MCF 10A (cell line): ENCODE data around the gene IFT80. TPM values are rescaled to one million over a fixed set of nuclear protein-coding genes. Genes with fewer than 3 reads are reported as not detected.

Experiments used
- BruUV-seq: library from RNA; stranded (reverse); fragments of 400-500 nt; replicated peaks from 2 replicates; lab custom pipeline; 2021; lab: Mats Ljungman, UMichigan
- CTCF ChIA-PET: fragments of 300-600 bp; sonication (Branson Sonifier 250); formaldehyde crosslinking; extraction: SDS; loops from one replicate; lab custom pipeline; 2021; ENCODE audit warnings: antibody characterized with exemption, inconsistent platforms; lab: Yijun Ruan, JAX
- POLR2A ChIA-PET: fragments of 300-600, 350-650 bp; sonication (Branson Sonifier 250); formaldehyde crosslinking; extraction: SDS; loops from one replicate; lab custom pipeline; 2020; ENCODE audit warnings: antibody characterized with exemption, inconsistent platforms; lab: Yijun Ruan, JAX
- DNase-seq: peaks from one replicate; pipeline ENCODE4 v3.0.0-alpha.2; 2018; ENCODE audit not compliant: unreplicated experiment
- H3K27ac Mint-ChIP-seq: one replicate; pipeline ENCODE4 v1.8.0; 2022; ENCODE audit warnings: mild to moderate bottlenecking, low read depth, mixed read lengths; ENCODE audit not compliant: unreplicated experiment
- H3K27me3 Mint-ChIP-seq: one replicate; pipeline ENCODE4 v1.8.0; 2022; ENCODE audit warnings: mixed read lengths; ENCODE audit not compliant: insufficient read depth, unreplicated experiment
- H3K36me3 Mint-ChIP-seq: one replicate; pipeline ENCODE4 v1.8.0; 2022; ENCODE audit warnings: mild to moderate bottlenecking, moderate library complexity, mixed read lengths; ENCODE audit not compliant: insufficient read depth, unreplicated experiment
- H3K4me1 Mint-ChIP-seq: one replicate; pipeline ENCODE4 v1.8.0; 2022; ENCODE audit warnings: mixed read lengths; ENCODE audit not compliant: insufficient read depth, unreplicated experiment
- H3K4me3 Mint-ChIP-seq: one replicate; pipeline ENCODE4 v1.8.0; 2022; ENCODE audit warnings: mild to moderate bottlenecking, moderate library complexity, mixed read lengths; ENCODE audit not compliant: unreplicated experiment
- H3K9me3 Mint-ChIP-seq: one replicate; pipeline ENCODE4 v1.8.0; 2022; ENCODE audit warnings: mixed read lengths; ENCODE audit not compliant: unreplicated experiment
- CTCF ChIP-seq: fragments of 200-600 bp; IDR thresholded peaks from one replicate; pipeline ENCODE4 v1.8.0; 2022; ENCODE audit warnings: antibody characterized with exemption, mild to moderate bottlenecking; ENCODE audit not compliant: unreplicated experiment
- intact Hi-C: fragments of 100-400 bp; cut with micrococcal nuclease; formaldehyde crosslinking; loops from 2 replicates; pipeline ENCODE4 v1.14.1; 2022
- microRNA-seq: library from miRNA; unstranded; fragments of <30 nt; microRNA quantifications from one replicate; pipeline ENCODE4 v1.2.0, GENCODE V29; 2022
- total RNA-seq: library from RNA; stranded (reverse); gene quantifications from 2 replicates; pipeline ENCODE4 v1.2.3, GENCODE V29; 2022

The IFT80 gene
- total RNA-seq, 1 experiment from 2014 or later, result 22.6 TPM

- POLR2A ChIA-PET, result interaction anchor here (0.9 to 1.8 kb wide), 2 partner anchors 10 to 15 kb away, joined by 3 to 5 read pairs; partner anchors contain the start of gene C3orf80
- CTCF ChIA-PET, result interaction anchor here (0.6 to 2.6 kb wide), 13 partner anchors 10 to 896 kb away, joined by 3 to 13 read pairs (median 3); partner anchors contain the start of gene C3orf80
- TF ChIP-seq CTCF, result peak; percentile 37
- H3K9me3 Mint-ChIP-seq, result no peaks in the 10 kb centered on the region
- intact Hi-C loops, result loop anchor here (1.0 to 2.0 kb wide), 2 partner anchors 48 to 179 kb away; no protein-coding TSS in a partner anchor
- no peak overlapping the region for H3K27ac Mint-ChIP-seq
- peaks cover 7% of the 10 kb centered on the region for H3K4me1 Mint-ChIP-seq
- BruUV-seq, result no TSS peak
- no peak overlapping the region for H3K4me3 Mint-ChIP-seq
- no peaks in the 10 kb centered on the region for H3K27me3 Mint-ChIP-seq
- no peaks in the 10 kb centered on the region for H3K36me3 Mint-ChIP-seq
- DNase-seq, result peak; percentile 56
Measured at GRCh38 chr3:160210799-160211221, 188.2 kb downstream of the IFT80 start.

GRCh38 chr3:160210341-160210740, 188.7 kb downstream of the IFT80 start:
- Mint-ChIP-seq H3K36me3 (no peaks in the 10 kb centered on the region), H3K4me3 (no peak overlapping the region), H3K9me3 (no peaks in the 10 kb centered on the region), H3K27me3 (no peaks in the 10 kb centered on the region), H3K4me1 (peaks cover 7% of the 10 kb centered on the region), H3K27ac (no peak overlapping the region)
- DNase-seq, result no peak
- intact Hi-C loops, result loop anchor here (2.0 kb wide), 1 partner anchor 48 kb away; no protein-coding TSS in a partner anchor
- ChIA-PET CTCF (interaction anchor here (0.7 to 2.6 kb wide), 10 partner anchors 10 to 475 kb away, joined by 3 to 13 read pairs (median 4); partner anchors contain the start of gene C3orf80), POLR2A (interaction anchor here (0.9 to 1.8 kb wide), 2 partner anchors 10 to 15 kb away, joined by 3 to 5 read pairs; partner anchors contain the start of gene C3orf80)
- TF ChIP-seq CTCF, result no peak
- TSS peak; percentile 84 for BruUV-seq

Small RNA genes lying within 50 kb of the gene (microRNA-seq; reads per million reads assigned to microRNA genes)
- gene MIR15B (3,949 reads per million, percentile 93 among the genes with 10 or more reads in this experiment), gene MIR16-2 (842 reads per million, percentile 86 among the genes with 10 or more reads in this experiment)

Other genes starting within 250 kb of the IFT80 start
- gene C3orf80, start 173.8 kb downstream of the IFT80 start, total RNA-seq, result 0.28 and 0.29 TPM in 2 replicates
- 89.3 and 116 TPM in 2 replicates for gene SMC4, start 425 bp upstream of the IFT80 start, total RNA-seq
- gene TRIM59, start 50.6 kb upstream of the IFT80 start, total RNA-seq, result 12.1 and 15.1 TPM in 2 replicates
- 85.9 and 127 TPM in 2 replicates for gene KPNA4, start 166.3 kb upstream of the IFT80 start, total RNA-seq